Epithelial cell of proximal tubule (primary cell): ENCODE measurements around the gene ANOS1. TPM values are rescaled to one million over a fixed set of nuclear protein-coding genes. Genes with fewer than 3 reads are reported as not detected.
A peak's percentile ranks its signal among the peaks of the same experiment; 100 is the strongest.

Source experiments
- DNase-seq: peaks from one replicate; pipeline ENCODE4 v3.0.0-alpha.2; 2011; ENCODE audit warnings: low read depth
- H3K4me3 ChIP-seq: 2 replicates; pipeline ENCODE4 v1.5.1; 2011; ENCODE audit warnings: low read depth, mild to moderate bottlenecking, low read length
- CTCF ChIP-seq: conservative IDR thresholded peaks from 2 replicates; pipeline ENCODE4 v1.5.1; 2012; ENCODE audit warnings: low read depth, mild to moderate bottlenecking, low read length
- total RNA-seq: library from RNA; depleted of rRNA; stranded (reverse); fragments of >200 nt; gene quantifications from 2 replicates; pipeline ENCODE4 v1.2.3, GENCODE V29; 2015

ANOS1 gene
- total RNA-seq, 1 donor from 2014 or later, result 2.3 TPM

DNA sequence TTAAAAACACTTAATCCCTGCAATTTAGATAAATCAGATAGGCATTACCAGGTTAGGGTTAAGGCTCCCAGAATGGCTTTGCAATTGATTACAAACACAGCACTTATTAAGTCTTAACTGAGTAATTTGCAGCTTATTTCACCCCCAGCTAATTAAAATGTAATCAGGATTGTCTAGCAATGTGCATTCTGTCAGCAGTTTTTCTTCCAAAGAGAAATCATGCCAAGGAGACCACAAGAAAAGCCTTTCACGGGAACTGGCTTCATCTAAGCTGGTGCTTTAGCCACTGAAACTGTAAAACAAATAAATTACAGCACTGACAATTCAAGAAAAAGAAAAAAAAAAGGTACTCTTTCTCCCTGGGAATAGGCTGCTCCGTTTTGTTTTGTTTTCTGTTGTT lies 2.1 kb downstream of the ANOS1 start:
- no peak for DNase-seq
- TF ChIP-seq CTCF, result no peak
- no peak overlapping the region for H3K4me3 ChIP-seq

DNA sequence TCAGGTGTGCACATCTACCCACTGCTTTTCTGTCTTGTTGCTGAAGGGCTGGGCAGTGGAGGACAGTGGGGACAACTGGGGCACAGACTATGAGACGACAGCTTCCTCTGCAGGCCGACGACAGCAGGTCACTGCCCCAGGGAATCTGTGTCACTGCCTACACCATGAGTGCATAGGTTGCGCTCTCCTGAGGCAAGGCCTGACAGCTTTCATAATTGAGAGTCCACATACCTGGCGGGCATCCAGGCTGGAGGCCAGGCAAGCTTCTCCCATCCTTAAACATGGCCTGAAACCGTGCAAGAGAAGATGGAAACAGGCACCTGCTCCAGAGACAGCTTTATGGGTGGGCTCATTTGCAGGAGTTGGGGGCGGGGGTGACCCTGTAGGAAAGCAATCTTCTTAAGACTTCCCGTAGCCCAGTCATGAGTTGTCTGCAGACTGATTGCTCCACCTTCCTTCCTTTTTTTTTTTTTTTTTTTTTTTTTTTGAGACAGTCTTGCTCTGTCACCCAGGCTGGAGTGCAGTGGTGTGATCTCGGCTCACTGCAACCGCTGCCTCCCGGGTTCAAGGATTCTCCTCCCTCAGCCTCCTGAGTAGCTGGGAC lies 2.9 kb downstream of the ANOS1 start:
- TF ChIP-seq CTCF, result no peak
- DNase-seq, result no peak
- no peak overlapping the region for H3K4me3 ChIP-seq

- TF ChIP-seq CTCF, result no peak
- H3K4me3 ChIP-seq, result no peak overlapping the region
- DNase-seq, result no peak
These were observed 5.8 kb downstream of the ANOS1 start for GRCh38 chrX:8726031-8726652.

DNA sequence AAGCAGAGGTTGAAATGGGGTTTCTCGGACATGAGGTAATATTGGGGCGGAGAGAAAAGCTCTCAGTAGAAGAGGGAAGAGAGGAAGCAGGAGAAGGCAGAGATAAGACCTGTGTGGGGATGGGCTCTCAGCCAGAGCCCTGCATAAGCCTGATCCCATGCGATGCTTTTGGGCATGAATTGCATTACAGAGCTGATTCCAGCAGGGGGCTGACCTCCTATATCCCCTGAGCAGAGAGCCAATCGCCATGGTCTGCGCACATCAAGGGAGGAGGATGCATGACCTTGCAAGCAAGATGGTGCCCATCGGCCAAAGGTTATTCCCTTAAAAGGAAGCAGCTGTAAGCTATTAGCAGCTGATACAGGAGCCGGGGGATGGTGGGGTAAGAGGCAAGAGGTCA lies 7.6 kb downstream of the ANOS1 start:
- DNase-seq, result no peak
- H3K4me3 ChIP-seq, result no peak overlapping the region
- peak; percentile 18 for TF ChIP-seq CTCF

- no peak for DNase-seq
- H3K4me3 ChIP-seq, result no peak overlapping the region
- TF ChIP-seq CTCF, result no peak
These were observed 10.4 kb downstream of the ANOS1 start for GRCh38 chrX:8721536-8721935.

GRCh38 chrX:8720136-8720535 lies 11.8 kb downstream of the ANOS1 start:
- TF ChIP-seq CTCF, result no peak
- no peak overlapping the region for H3K4me3 ChIP-seq
- DNase-seq, result no peak

GRCh38 chrX:8717354-8717753 lies 14.6 kb downstream of the ANOS1 start:
- H3K4me3 ChIP-seq, result no peak overlapping the region
- TF ChIP-seq CTCF, result no peak
- DNase-seq, result no peak
